Stimulated activated CD8-positive, alpha-beta memory T cell treated with anti-CD3 and anti-CD28 coated beads, Interleukin-15, amount 100 ng/mL, for 1 hour (primary cell): ENCODE results near the gene FLOT1.
"Not testable (repeated sequence)": the region's sequence is repeated elsewhere in the genome, so short reads cannot be mapped to it uniquely, and the experiment has no call there.

ENCODE experiments used
- DNase-seq: peaks from one replicate; pipeline ENCODE4 v3.0.0-alpha.2; 2020; ENCODE audit warnings: low read depth

The FLOT1 gene

GRCh38 chr6:30767158-30767943 lies 24.9 kb upstream of the FLOT1 start:
- no peak for DNase-seq

DNA sequence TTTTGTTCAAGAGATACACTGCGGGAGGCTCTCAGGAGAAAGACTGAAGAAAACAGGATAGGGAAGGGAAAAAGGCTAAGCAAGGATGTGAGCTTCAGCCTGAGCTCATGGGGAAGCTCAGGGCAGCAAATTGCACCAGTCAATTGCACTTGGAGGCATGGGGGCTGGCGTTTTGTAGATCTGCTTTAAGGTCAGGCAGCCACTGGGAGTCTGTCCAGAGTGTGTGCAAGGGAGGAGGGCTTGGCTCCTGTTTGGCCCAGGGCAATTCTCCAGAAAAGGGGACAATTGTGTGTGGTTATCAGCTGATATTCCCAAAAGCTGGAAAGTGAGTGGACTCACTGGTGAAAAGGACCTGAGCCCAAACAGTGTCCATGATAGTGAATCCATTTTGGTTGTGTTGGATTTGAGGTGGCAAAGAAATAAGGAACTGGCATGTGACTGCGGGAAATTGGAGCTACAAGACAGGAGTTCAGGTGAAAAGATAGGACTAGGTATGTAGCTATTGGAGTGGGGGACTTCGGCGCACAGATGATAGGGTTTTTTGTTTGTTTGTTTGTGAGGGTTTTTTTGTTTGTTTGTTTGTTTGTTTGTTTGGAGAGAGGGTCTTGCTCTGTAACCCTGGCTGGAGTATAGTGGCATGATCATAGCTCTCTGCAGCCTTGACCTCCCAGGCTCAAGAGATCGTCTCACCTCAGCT lies 24.1 kb upstream of the FLOT1 start:
- DNase-seq: no peak

- not testable (repeated sequence) for DNase-seq
Measured at GRCh38 chr6:30765495-30765894, 23.0 kb upstream of the FLOT1 start.

- not testable (repeated sequence) for DNase-seq
Measured at GRCh38 chr6:30764490-30765043, 22.1 kb upstream of the FLOT1 start.

GRCh38 chr6:30763618-30764489 lies 21.4 kb upstream of the FLOT1 start:
- DNase-seq: no peak

GRCh38 chr6:30763155-30763617 lies 20.7 kb upstream of the FLOT1 start:
- no peak for DNase-seq

- no peak for DNase-seq
Measured at GRCh38 chr6:30761791-30762429, 19.4 kb upstream of the FLOT1 start.

- DNase-seq: no peak
Measured at GRCh38 chr6:30760549-30760948, 18.1 kb upstream of the FLOT1 start.

DNA sequence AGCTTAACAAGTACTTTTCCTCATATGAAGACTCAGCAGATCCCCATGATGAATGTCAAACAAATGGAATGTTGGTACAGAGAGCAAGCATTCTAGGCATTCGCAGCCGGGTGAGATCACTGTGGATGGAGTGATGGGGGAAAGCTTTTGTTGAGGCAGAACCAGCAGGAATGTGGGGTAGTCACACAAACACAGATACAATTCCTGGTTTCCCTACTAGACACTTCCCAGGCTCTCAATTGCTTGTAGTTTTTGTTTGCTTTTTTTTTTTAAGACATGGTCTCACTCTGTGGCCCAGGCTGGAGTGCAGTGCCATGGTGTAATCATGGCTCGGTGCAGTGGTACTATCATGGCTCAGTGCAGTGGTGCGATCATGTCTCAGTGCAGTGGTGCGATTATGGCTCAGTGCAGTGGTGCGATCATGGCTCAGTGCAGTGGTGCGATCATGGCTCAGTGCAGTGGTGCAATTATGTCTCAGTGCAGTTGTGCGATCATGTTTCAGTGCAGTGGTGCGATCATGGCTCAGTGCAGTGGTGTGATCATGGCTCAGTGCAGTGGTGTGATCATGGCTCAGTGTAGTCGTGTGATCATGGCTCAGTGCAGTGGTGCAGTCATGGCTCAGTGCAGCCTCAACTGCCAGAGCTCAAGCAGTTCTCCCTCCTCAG lies 17.2 kb upstream of the FLOT1 start:
- DNase-seq: no peak

- no peak for DNase-seq
Measured at GRCh38 chr6:30757261-30757904, 14.9 kb upstream of the FLOT1 start.

DNA sequence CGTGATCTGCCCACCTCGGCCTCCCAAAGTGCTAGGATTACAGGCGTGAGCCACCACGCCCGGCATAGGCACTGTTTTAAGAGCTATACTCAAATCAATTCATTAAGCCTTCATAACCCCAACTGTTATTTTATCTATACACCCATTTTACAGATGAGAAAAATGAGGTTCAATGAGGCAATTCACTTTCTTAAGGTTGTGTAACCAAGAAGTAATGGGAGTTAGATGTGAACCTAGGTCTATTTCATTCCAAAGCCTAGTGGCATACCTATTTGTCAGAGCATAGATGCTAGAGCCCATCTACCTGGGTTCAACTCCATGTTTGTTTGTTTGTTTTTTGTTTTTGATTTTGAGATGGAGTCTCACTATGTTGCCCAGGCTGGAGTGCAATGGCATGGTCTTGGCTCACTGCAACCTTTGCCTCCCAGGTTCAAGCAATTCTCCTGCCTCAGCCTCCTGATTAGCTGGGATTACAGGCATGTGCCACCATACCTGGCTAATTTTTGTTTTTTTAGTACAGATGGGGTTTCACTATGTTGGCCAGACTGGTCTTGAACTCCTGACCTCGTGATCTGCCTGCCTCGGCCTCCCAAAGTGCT lies 14.0 kb upstream of the FLOT1 start:
- DNase-seq: not testable (repeated sequence)

GRCh38 chr6:30754631-30755030 lies 12.1 kb upstream of the FLOT1 start:
- no peak for DNase-seq

GRCh38 chr6:30752157-30752927 lies 9.9 kb upstream of the FLOT1 start:
- DNase-seq: no peak

- no peak for DNase-seq
Measured at GRCh38 chr6:30750379-30750668, 7.8 kb upstream of the FLOT1 start.

DNA sequence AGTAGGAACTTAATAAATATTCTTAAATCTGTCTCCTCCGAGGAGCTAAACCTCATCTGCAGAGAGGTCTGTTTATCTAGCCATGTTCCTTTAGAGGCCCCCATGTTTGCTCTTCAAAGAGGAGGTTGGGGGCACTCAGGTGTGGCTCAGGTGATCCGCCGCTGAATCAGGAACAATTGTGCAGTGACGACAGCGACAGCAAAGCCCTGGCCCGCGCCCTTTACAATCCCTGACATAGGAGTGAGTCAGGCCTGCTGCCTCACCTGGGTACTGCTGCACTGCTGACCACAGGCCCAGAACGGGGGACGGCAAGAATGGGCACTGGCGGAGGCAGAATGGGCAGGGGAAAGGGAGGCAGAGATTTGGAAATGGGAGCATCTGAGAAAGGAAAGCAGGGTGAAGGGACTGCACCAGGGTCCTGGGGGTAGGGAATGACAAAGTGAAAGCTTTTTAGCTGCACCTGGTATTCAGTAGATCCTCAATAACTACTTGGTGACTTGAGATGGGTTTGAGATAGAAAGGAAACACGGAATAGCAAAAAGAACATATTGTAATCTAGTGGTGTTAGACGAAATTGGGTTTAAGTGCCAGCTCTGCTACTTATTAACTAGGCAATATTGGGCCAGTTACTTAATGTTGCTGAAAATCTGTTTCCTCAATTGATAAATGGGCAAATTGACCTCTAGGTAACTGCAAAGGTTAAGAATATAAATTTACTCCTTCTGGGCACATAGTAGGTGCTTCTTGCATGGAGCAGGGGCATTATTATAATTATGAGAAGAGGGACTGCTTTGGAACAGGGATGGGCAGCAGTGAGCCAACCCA lies 7.3 kb upstream of the FLOT1 start:
- DNase-seq: no peak

GRCh38 chr6:30748851-30749540 lies 6.5 kb upstream of the FLOT1 start:
- DNase-seq: no peak

GRCh38 chr6:30747902-30748769 lies 5.6 kb upstream of the FLOT1 start:
- DNase-seq: no peak
